Stimulated activated CD4-positive, alpha-beta T cell treated with anti-CD3 and anti-CD28 coated beads, TNF-alpha, amount 100 ng/mL, for 4 hours (primary cell): ENCODE results near the gene INPP5A.

Source experiments
- DNase-seq, 3 experiments: peaks; one replicate each; pipeline ENCODE4 v3.0.0-alpha.2; 2020; ENCODE audit warnings: low read depth in 3 of 3

INPP5A gene

GRCh38 chr10:132645247-132645530 lies 107.6 kb downstream of the INPP5A start:
- DNase-seq, result no peak

- DNase-seq, result no peak
Measured at GRCh38 chr10:132645630-132646442, 108.2 kb downstream of the INPP5A start.

- DNase-seq, result no peak
Measured at GRCh38 chr10:132646443-132647097, 109.0 kb downstream of the INPP5A start.

GRCh38 chr10:132647424-132647823 lies 109.8 kb downstream of the INPP5A start:
- DNase-seq, result no peak

- DNase-seq, result no peak
Measured at GRCh38 chr10:132648072-132648850, 110.7 kb downstream of the INPP5A start.

- no peak for DNase-seq
Measured at GRCh38 chr10:132648851-132649528, 111.4 kb downstream of the INPP5A start.

GRCh38 chr10:132649651-132650360 lies 112.2 kb downstream of the INPP5A start:
- no peak for DNase-seq

- no peak for DNase-seq
Measured at GRCh38 chr10:132650611-132651250, 113.1 kb downstream of the INPP5A start.

- DNase-seq, result no peak
Measured at GRCh38 chr10:132651511-132652029, 114.0 kb downstream of the INPP5A start.

GRCh38 chr10:132652446-132652845 lies 114.9 kb downstream of the INPP5A start:
- DNase-seq, result no peak

GRCh38 chr10:132652936-132653590 lies 115.5 kb downstream of the INPP5A start:
- DNase-seq, result no peak

- DNase-seq, result no peak
Measured at GRCh38 chr10:132653721-132654120, 116.1 kb downstream of the INPP5A start.

- DNase-seq, result no peak
Measured at GRCh38 chr10:132654121-132654571, 116.6 kb downstream of the INPP5A start.

GRCh38 chr10:132654708-132655661 lies 117.4 kb downstream of the INPP5A start:
- peak; percentile 18 to 40 (median 29) for DNase-seq

- no peak for DNase-seq
Measured at GRCh38 chr10:132655735-132656134, 118.1 kb downstream of the INPP5A start.

GRCh38 chr10:132656283-132657126 lies 118.9 kb downstream of the INPP5A start:
- no peak for DNase-seq

GRCh38 chr10:132657127-132657706 lies 119.6 kb downstream of the INPP5A start:
- DNase-seq, result no peak

- no peak for DNase-seq
Measured at GRCh38 chr10:132657748-132658147, 120.2 kb downstream of the INPP5A start.
